Esophagus mucosa (tissue), 1 donor: Measurements from ENCODE around the gene SERGEF. TPM values are rescaled to one million over a fixed set of nuclear protein-coding genes. Genes with fewer than 3 reads are reported as not detected.

Experiments used
- ATAC-seq: fragments of 200-7000 bp; cut with Tn5 transposase; one replicate; pipeline ENCODE4 v1.9.1; 2020
- total RNA-seq: library from RNA; stranded (reverse); gene quantifications from one replicate; pipeline ENCODE4 v1.2.4, GENCODE V29; 2023
- donor health status: DM: yes; HTN: yes; CAD: no.

SERGEF gene
- total RNA-seq, 1 donor from 2014 or later = 17.1 TPM

- no peak for ATAC-seq
Observed at GRCh38 chr11:17811352-17811751, 201.5 kb downstream of the SERGEF start.

GRCh38 chr11:17810746-17811145 lies 202.1 kb downstream of the SERGEF start:
- no peak for ATAC-seq

GRCh38 chr11:17810041-17810440 lies 202.8 kb downstream of the SERGEF start:
- no peak for ATAC-seq

- ATAC-seq = no peak
Observed at GRCh38 chr11:17807034-17807433, 205.8 kb downstream of the SERGEF start.

- no peak for ATAC-seq
Observed at GRCh38 chr11:17805873-17806272, 207.0 kb downstream of the SERGEF start.

GRCh38 chr11:17805043-17805442 lies 207.8 kb downstream of the SERGEF start:
- no peak for ATAC-seq

GRCh38 chr11:17803754-17804334 lies 209.0 kb downstream of the SERGEF start:
- ATAC-seq = no peak

- ATAC-seq = no peak
Observed at GRCh38 chr11:17802491-17802890, 210.4 kb downstream of the SERGEF start.

GRCh38 chr11:17801166-17801565 lies 211.7 kb downstream of the SERGEF start:
- ATAC-seq = no peak

GRCh38 chr11:17799147-17799546 lies 213.7 kb downstream of the SERGEF start:
- no peak for ATAC-seq

GRCh38 chr11:17798716-17799115 lies 214.1 kb downstream of the SERGEF start:
- ATAC-seq = no peak

- ATAC-seq = peak; percentile 97
Observed at GRCh38 chr11:17798253-17798652, 214.6 kb downstream of the SERGEF start.

- ATAC-seq = no peak
Observed at GRCh38 chr11:17796154-17796553, 216.7 kb downstream of the SERGEF start.

GRCh38 chr11:17794981-17795380 lies 217.9 kb downstream of the SERGEF start:
- no peak for ATAC-seq

GRCh38 chr11:17793642-17794170 lies 219.1 kb downstream of the SERGEF start:
- ATAC-seq = no peak

GRCh38 chr11:17792161-17792560 lies 220.7 kb downstream of the SERGEF start:
- no peak for ATAC-seq

- ATAC-seq = no peak
Observed at GRCh38 chr11:17791144-17791543, 221.7 kb downstream of the SERGEF start.

- ATAC-seq = peak; percentile 63
Observed at GRCh38 chr11:17790453-17790852, 222.4 kb downstream of the SERGEF start.

GRCh38 chr11:17788084-17788483 lies 224.8 kb downstream of the SERGEF start:
- no peak for ATAC-seq

- ATAC-seq = peak; percentile 78
Observed at GRCh38 chr11:17786824-17787525, 225.9 kb downstream of the SERGEF start.

GRCh38 chr11:17783878-17784277 lies 229.0 kb downstream of the SERGEF start:
- ATAC-seq = no peak

GRCh38 chr11:17782603-17783337 lies 230.1 kb downstream of the SERGEF start:
- no peak for ATAC-seq

GRCh38 chr11:17782145-17782544 lies 230.7 kb downstream of the SERGEF start:
- ATAC-seq = no peak

GRCh38 chr11:17781626-17782025 lies 231.2 kb downstream of the SERGEF start:
- no peak for ATAC-seq
